Suprapubic skin (tissue), 4 donors: ENCODE results near the gene SORCS2. TPM values are rescaled to one million over a fixed set of nuclear protein-coding genes. Genes with fewer than 3 reads are reported as not detected.

ENCODE experiments used
- DNase-seq, 2 donors: peaks; one replicate each; pipeline ENCODE4 v3.0.0-alpha.2; 2019; ENCODE audit warnings: low spot score in 2 of 2
- H3K27ac ChIP-seq: fragments of 200-600 bp; sonication (generic); one replicate; pipeline ENCODE4 v1.5.1; 2019
- H3K27me3 ChIP-seq: fragments of 200-600 bp; sonication (generic); one replicate; pipeline ENCODE4 v1.5.1; 2019
- H3K36me3 ChIP-seq: fragments of 200-600 bp; sonication (generic); one replicate; pipeline ENCODE4 v1.5.1; 2019
- H3K4me1 ChIP-seq: fragments of 200-600 bp; sonication (generic); one replicate; pipeline ENCODE4 v1.5.1; 2019
- H3K4me3 ChIP-seq: fragments of 200-600 bp; sonication (generic); one replicate; pipeline ENCODE4 v1.5.1; 2019; ENCODE audit warnings: mild to moderate bottlenecking
- H3K9me3 ChIP-seq: fragments of 200-600 bp; sonication (generic); one replicate; pipeline ENCODE4 v1.5.1; 2019
- EP300 ChIP-seq: sonication (generic); formaldehyde crosslinking; IDR thresholded peaks from one replicate; pipeline ENCODE4 v1.6.1; 2017; ENCODE audit warnings: antibody characterized with exemption
- POLR2A ChIP-seq, 2 donors: fragments of 450-650 bp; IDR thresholded peaks; one replicate each; pipeline ENCODE4 v1.6.1; 2017; ENCODE audit warnings: antibody characterized with exemption in 2 of 2, mild to moderate bottlenecking in 2 of 2, moderate library complexity in 2 of 2
- POLR2AphosphoS5 ChIP-seq, 3 donors: sonication (generic); formaldehyde crosslinking; IDR thresholded peaks; one replicate each; pipeline ENCODE4 v1.6.1; 2017; ENCODE audit warnings: antibody characterized with exemption in 3 of 3
- WGBS: methylation state at CpG from one replicate; pipeline ENCODE4 v1.1.5; 2018; 5-methylcytosine and 5-hydroxymethylcytosine counted together
- total RNA-seq, 4 donors: library from RNA; depleted of rRNA; stranded (reverse); fragments of >200 nt; gene quantifications; one replicate each; pipeline ENCODE4 v1.1.0, GENCODE V29; 2016
- TF ChIP-seq, protein P1 (sequence below), 2 donors: fragments of 200-600 bp in 1 of 2; fragments of 450-650 bp in 1 of 2; sonication (generic) in 1 of 2; IDR thresholded peaks; one replicate each; pipeline ENCODE4 v1.5.1; 2016 to 2019; ENCODE audit warnings: antibody characterized with exemption in 2 of 2, mild to moderate bottlenecking in 1 of 2, moderate library complexity in 1 of 2

SORCS2 gene
- total RNA-seq, 4 donors from 2014 or later = 0.94 to 4.6 (median 1.3) TPM

DNA sequence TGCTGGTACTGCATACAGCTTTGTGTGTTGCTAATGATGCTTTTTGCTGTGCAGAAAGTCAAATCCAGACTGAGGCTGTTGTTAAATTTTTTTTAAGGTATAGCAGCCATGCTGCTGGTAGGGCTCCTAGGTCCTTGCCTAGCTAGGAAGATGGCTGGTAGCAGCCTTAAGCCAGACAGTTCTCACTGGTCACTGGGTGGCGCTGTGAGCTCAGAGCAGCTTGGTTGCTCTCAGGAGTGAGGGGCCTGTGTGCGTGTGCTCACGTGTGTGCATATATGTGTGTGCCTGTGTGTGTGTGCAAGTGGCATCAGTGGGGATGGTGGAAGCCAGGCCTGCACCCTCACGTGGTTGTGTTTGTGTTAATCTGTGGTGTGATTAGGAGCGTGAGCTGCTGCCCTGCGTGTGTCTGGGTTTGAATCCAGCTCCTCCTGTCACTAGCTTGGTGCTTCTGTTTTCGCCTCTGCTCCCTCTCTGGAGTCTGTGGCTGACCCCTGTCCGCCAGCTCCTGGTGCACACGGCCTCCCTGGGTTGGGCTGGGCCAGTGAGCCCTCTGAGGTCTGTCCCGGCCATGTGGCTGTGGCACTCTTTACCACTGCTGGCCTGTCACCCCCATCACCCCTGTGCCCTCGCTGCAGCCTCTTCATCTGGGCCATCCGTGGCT is 46.1 kb downstream of the SORCS2 start:
- Histone ChIP-seq H3K27me3 (no peaks in the 10 kb centered on the region), H3K36me3 (no peaks in the 10 kb centered on the region), H3K4me3 (no peak overlapping the region), H3K9me3 (no peaks in the 10 kb centered on the region), H3K27ac (no peak overlapping the region), H3K4me1 (peaks cover 4% of the 10 kb centered on the region)
- DNase-seq = no peak
- 94% methylated on average over 11 of the region's 12 CpGs for WGBS
- TF ChIP-seq EP300 = no peak
- TF ChIP-seq, protein P1, sequence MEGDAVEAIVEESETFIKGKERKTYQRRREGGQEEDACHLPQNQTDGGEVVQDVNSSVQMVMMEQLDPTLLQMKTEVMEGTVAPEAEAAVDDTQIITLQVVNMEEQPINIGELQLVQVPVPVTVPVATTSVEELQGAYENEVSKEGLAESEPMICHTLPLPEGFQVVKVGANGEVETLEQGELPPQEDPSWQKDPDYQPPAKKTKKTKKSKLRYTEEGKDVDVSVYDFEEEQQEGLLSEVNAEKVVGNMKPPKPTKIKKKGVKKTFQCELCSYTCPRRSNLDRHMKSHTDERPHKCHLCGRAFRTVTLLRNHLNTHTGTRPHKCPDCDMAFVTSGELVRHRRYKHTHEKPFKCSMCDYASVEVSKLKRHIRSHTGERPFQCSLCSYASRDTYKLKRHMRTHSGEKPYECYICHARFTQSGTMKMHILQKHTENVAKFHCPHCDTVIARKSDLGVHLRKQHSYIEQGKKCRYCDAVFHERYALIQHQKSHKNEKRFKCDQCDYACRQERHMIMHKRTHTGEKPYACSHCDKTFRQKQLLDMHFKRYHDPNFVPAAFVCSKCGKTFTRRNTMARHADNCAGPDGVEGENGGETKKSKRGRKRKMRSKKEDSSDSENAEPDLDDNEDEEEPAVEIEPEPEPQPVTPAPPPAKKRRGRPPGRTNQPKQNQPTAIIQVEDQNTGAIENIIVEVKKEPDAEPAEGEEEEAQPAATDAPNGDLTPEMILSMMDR (IDR thresholded peaks at IDR 0.05) = no peak
- TF ChIP-seq POLR2A (IDR thresholded peaks at IDR 0.05) = no peak
- no peak for TF ChIP-seq POLR2AphosphoS5 (IDR thresholded peaks at IDR 0.05)

DNA sequence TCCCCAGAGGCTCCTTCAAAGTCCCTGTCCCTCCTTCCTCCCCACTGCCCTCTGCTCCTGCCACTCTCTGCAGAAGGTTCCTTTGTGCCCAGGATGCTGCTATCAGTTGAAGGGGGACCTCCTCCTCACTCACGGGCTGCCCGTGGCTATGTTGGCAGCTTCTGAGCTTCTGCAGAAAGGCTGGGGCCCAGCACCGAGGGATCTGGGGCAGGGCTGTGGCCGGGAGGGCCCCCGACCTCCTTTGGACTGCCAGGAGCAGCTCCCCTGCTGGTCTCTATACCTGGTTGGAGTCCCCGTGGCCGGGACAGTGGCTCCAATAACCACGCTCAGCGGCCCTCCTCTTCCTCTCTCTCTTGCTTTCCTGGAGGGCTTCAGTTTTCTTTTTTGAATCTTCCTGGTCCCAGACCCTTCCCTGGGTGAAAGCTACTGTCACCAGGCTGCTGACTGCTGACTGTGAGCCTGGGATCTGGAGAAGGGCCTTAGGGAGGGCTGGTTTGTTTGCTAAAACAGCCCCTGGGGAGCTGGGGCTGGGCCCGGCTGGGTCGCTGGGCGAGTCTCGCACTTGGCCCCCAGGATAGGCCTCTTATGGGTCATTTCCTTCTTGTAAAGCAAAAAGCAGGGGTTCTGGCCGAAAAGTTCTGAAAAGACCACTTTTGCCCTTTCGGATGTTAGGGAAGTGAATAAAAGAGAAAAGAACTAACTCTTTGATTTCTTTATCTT is 46.9 kb downstream of the SORCS2 start:
- no peak for DNase-seq
- Histone ChIP-seq H3K4me1 (peaks cover 7% of the 10 kb centered on the region), H3K27me3 (peaks cover 6% of the 10 kb centered on the region), H3K36me3 (no peaks in the 10 kb centered on the region), H3K9me3 (no peaks in the 10 kb centered on the region), H3K27ac (no peak overlapping the region), H3K4me3 (no peak overlapping the region)
- WGBS = 88% methylated on average over 15 of the region's 15 CpGs
- TF ChIP-seq POLR2A (IDR thresholded peaks at IDR 0.05) (no peak), POLR2AphosphoS5 (IDR thresholded peaks at IDR 0.05) (no peak), EP300 (no peak)
- TF ChIP-seq, protein P1 (IDR thresholded peaks at IDR 0.05) = no peak

DNA sequence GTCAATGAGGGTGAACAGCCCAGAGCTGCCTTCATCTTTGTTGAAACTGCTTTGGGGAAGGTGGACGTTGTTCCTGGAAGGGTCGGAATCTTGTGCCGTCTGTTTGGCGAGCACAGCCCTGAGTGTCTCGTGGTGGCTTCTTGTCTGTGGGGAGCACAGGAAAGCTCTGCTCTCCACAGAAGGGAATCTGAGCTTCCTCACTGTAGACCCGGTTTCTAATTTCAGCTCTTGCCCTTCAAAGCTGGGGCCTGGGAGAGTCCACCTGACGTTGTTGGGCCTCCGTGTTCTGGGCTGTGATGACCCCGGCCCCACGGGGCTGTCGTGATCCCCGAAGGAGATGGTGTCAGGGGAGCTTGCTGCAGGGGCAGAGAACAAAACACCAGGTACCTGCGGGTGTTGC is 47.5 kb downstream of the SORCS2 start:
- 81% methylated on average over 13 of the region's 13 CpGs for WGBS
- H3K27ac ChIP-seq = no peak overlapping the region

DNA sequence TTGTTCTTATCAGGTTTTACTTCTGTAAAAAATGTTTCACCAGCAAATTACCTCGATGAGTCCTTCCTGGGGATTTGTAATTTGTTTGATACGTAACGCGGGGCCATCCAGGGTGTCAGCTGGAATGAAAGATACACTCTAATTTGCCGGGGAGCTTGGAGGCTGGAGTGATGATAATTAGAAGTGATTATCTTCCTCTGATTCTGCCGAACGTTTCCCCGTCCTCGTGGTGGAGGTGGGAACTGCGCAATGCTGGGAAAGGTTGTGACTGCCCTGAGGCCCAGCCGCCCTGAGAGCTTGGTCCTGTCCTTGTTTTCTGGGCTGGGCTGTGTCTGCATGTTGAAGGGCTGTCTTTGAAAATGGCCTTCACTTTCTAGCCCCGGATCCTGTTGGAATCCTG is 48.0 kb downstream of the SORCS2 start:
- Histone ChIP-seq H3K36me3 (no peaks in the 10 kb centered on the region), H3K4me1 (peaks cover 9% of the 10 kb centered on the region), H3K9me3 (no peaks in the 10 kb centered on the region), H3K27ac (no peak overlapping the region), H3K27me3 (peaks cover 8% of the 10 kb centered on the region), H3K4me3 (no peak overlapping the region)
- TF ChIP-seq, protein P1 (IDR thresholded peaks at IDR 0.05) = no peak
- no peak for TF ChIP-seq POLR2A (IDR thresholded peaks at IDR 0.05)
- 80% methylated on average over 12 of the region's 12 CpGs for WGBS
- DNase-seq = no peak

More for the DNA sequence above, 47.5 kb downstream of the SORCS2 start:
- Histone ChIP-seq H3K9me3 (no peaks in the 10 kb centered on the region), H3K36me3 (no peaks in the 10 kb centered on the region), H3K4me3 (no peak overlapping the region), H3K27me3 (peaks cover 8% of the 10 kb centered on the region), H3K4me1 (peaks cover 9% of the 10 kb centered on the region)
- TF ChIP-seq POLR2AphosphoS5 (IDR thresholded peaks at IDR 0.05) = no peak
- TF ChIP-seq EP300 = no peak
- TF ChIP-seq, protein P1 (IDR thresholded peaks at IDR 0.05) = no peak
- no peak for TF ChIP-seq POLR2A (IDR thresholded peaks at IDR 0.05)
- no peak for DNase-seq

DNA sequence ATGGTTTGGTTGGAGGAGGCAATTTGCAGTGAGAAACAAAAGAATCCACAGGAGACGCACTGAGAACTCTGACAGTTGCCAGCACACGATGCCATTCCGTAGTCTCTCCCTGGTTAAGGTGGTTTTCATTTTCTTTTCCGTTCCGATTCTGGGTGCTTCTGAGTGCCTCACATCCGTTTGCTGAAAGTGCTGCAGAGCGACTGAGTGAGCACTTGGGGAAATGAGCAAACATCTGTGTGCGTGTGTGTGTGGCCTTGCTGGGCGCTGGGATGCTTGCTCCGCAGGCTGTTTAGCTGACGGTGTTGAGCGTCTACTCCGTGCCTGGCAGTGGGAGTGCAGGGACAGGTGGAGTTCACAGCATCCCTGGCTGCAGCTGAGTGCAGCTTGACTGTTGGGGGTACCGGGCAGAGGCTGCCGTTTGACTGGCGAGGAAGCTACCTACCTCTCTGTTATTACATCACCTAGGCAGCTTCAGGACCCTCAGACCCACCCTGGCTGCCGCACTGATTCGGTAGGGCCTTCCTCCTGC is 49.3 kb downstream of the SORCS2 start:
- TF ChIP-seq, protein P1 (IDR thresholded peaks at IDR 0.05) = no peak
- TF ChIP-seq EP300 (no peak), POLR2A (IDR thresholded peaks at IDR 0.05) (no peak), POLR2AphosphoS5 (IDR thresholded peaks at IDR 0.05) (no peak)
- peaks cover 9% of the 10 kb centered on the region for H3K4me1 ChIP-seq
- H3K4me3 ChIP-seq = no peak overlapping the region
- H3K36me3 ChIP-seq = no peaks in the 10 kb centered on the region
- peaks cover 8% of the 10 kb centered on the region for H3K27me3 ChIP-seq
- 96% methylated on average over 18 of the region's 18 CpGs for WGBS
- no peaks in the 10 kb centered on the region for H3K9me3 ChIP-seq
- no peak for DNase-seq
- H3K27ac ChIP-seq = no peak overlapping the region
